GM23248 (cell line): ENCODE data around the gene RCE1.

Experiments
- EZH2 ChIP-seq: fragments of 200-600 bp; sonication (generic); IDR thresholded peaks from 2 replicates; pipeline ENCODE4 v1.6.1; 2018; ENCODE audit warnings: antibody characterized with exemption, mild to moderate bottlenecking; ENCODE audit not compliant: insufficient read depth, poor library complexity, severe bottlenecking
- EZH2phosphoT487 ChIP-seq: fragments of 200-600 bp; sonication (generic); IDR thresholded peaks from 2 replicates; pipeline ENCODE4 v1.6.1; 2018; ENCODE audit warnings: antibody characterized with exemption, moderate library complexity, mild to moderate bottlenecking, low read depth; ENCODE audit not compliant: insufficient read depth

DNA sequence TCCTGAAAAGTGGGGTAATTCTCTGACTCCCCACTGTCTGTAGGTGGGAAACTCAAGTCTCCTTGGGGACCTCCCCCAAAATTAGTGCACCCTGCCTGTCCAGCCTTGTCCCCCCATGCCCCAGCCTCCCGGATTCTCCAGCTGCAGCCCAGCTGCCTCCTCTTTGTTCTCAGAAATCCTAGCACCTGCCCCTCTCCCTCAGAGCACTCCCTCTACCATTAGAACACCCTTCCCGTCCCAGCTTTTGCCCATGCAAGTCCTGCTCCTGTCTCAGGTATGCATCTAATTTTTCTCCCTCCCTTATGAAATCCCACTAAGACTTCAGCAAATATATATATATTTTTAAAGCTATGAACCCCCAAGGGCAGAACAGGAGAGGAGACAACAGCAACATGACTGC lies 50.9 kb downstream of the RCE1 start:
- TF ChIP-seq EZH2 (no peak), EZH2phosphoT487 (no peak)
